ENCODE data around the gene KAZN.

The KAZN gene

DNA sequence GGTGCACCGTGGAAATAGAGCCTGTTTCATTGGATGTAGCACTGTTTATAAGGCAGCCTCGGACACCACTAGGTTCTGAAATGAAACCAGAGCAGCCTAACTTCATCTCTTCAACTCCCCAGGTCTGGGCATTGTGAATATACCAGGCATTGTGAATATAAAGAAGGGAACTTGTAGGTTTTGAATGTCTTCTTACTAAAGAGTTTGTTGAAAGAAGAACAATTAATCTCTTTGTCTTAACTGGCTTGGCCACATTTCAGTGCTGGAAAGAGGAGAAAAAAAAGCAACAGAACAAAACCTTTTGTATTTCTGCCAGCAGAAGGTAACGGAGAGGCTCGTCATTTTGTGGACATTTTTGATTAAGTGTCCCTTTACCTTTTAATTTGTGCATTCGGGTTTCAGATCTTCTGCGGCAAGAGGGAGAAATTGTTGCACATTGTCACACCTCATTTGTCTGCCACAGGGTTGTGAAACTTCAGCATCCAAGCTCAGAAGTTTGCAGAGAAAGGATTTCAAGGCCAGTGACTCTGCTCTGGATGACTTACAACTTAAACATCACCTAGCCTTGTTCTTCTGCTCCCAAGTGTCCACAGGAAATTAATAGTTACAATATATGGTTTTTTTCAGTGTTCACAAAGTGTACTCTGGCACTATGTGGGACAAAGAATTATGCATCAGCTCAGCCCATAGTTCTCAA, 158.3 kb downstream of the KAZN start:
- H3K36me3 ChIP-seq (ENCODE audit: control insufficient read depth, insufficient read depth, low read length) = no peaks in the 10 kb centered on the region
- H3K27me3 ChIP-seq (replicated peaks; ENCODE audit: control insufficient read depth, insufficient read depth, low read length, poor library complexity, severe bottlenecking) = no peaks in the 10 kb centered on the region
- no peaks in the 10 kb centered on the region for H3K4me1 ChIP-seq (ENCODE audit: control insufficient read depth, insufficient read depth, low read length, poor library complexity, severe bottlenecking)
- H3K4me3 ChIP-seq (ENCODE audit: insufficient read depth, low read depth, low read length, poor library complexity, severe bottlenecking) = no peak overlapping the region
- H3K27ac ChIP-seq (ENCODE audit: insufficient read depth, low read length, poor library complexity, severe bottlenecking) = no peak overlapping the region
- no peaks in the 10 kb centered on the region for H3K9me3 ChIP-seq (ENCODE audit: control insufficient read depth, low read length)
- DNase-seq = no peak

DNA sequence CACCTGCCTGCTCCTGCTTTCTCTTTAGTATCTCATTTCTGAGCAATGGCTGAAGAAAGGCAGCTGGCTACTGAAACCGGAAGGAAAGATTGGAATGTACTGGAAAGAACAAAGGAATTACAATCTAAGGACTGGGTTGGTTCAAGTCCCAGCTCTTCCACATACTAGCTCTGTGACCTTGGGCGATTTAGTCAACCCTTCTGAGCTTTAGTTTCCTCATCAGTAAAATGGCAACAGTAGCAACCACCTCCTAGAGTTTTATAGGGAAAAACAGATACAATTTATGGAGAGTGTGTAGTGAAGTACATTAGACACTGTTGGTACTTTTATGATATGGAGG, 158.8 kb downstream of the KAZN start:
- DNase-seq = no peak
- Histone ChIP-seq H3K9me3 (ENCODE audit: control insufficient read depth, low read length) (no peaks in the 10 kb centered on the region), H3K36me3 (ENCODE audit: control insufficient read depth, insufficient read depth, low read length) (no peaks in the 10 kb centered on the region), H3K27ac (ENCODE audit: insufficient read depth, low read length, poor library complexity, severe bottlenecking) (no peak overlapping the region), H3K27me3 (replicated peaks; ENCODE audit: control insufficient read depth, insufficient read depth, low read length, poor library complexity, severe bottlenecking) (no peaks in the 10 kb centered on the region), H3K4me3 (ENCODE audit: insufficient read depth, low read depth, low read length, poor library complexity, severe bottlenecking) (no peak overlapping the region), H3K4me1 (ENCODE audit: control insufficient read depth, insufficient read depth, low read length, poor library complexity, severe bottlenecking) (no peaks in the 10 kb centered on the region)

GRCh38 chr1:14759042-14759818, 160.7 kb downstream of the KAZN start:
- DNase-seq = no peak

GRCh38 chr1:14759843-14760242, 161.4 kb downstream of the KAZN start:
- H3K4me1 ChIP-seq (ENCODE audit: control insufficient read depth, insufficient read depth, low read length, poor library complexity, severe bottlenecking) = no peaks in the 10 kb centered on the region

More at GRCh38 chr1:14759042-14759818, 160.7 kb downstream of the KAZN start:
- H3K27me3 ChIP-seq (replicated peaks; ENCODE audit: control insufficient read depth, insufficient read depth, low read length, poor library complexity, severe bottlenecking) = no peaks in the 10 kb centered on the region
- H3K27ac ChIP-seq (ENCODE audit: insufficient read depth, low read length, poor library complexity, severe bottlenecking) = no peak overlapping the region
- no peaks in the 10 kb centered on the region for H3K4me1 ChIP-seq (ENCODE audit: control insufficient read depth, insufficient read depth, low read length, poor library complexity, severe bottlenecking)
- no peaks in the 10 kb centered on the region for H3K9me3 ChIP-seq (ENCODE audit: control insufficient read depth, low read length)
- H3K4me3 ChIP-seq (ENCODE audit: insufficient read depth, low read depth, low read length, poor library complexity, severe bottlenecking) = no peak overlapping the region
- no peaks in the 10 kb centered on the region for H3K36me3 ChIP-seq (ENCODE audit: control insufficient read depth, insufficient read depth, low read length)

DNA sequence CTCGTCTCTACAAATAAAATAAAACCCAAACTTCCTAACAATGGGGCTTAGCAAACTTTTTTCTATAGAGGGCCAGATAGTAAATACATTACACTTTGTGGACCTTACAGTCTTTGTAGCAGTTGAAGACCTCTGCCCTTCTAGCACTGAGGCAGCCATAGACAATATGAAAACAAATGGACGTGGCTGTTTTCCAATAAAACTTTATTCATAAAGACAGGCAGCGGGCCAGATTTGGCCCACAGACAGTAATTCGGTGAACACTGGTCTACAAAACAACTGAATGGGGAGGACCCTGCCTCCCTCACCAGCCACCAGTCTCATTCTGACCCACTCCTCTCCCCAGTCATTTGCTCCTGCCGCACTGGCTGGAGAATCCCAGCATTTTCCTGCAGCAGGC, 162.3 kb downstream of the KAZN start:
- no peaks in the 10 kb centered on the region for H3K27me3 ChIP-seq (replicated peaks; ENCODE audit: control insufficient read depth, insufficient read depth, low read length, poor library complexity, severe bottlenecking)
- no peak for DNase-seq
- no peaks in the 10 kb centered on the region for H3K4me1 ChIP-seq (ENCODE audit: control insufficient read depth, insufficient read depth, low read length, poor library complexity, severe bottlenecking)
- H3K9me3 ChIP-seq (ENCODE audit: control insufficient read depth, low read length) = no peaks in the 10 kb centered on the region
- H3K27ac ChIP-seq (ENCODE audit: insufficient read depth, low read length, poor library complexity, severe bottlenecking) = no peak overlapping the region
- no peaks in the 10 kb centered on the region for H3K36me3 ChIP-seq (ENCODE audit: control insufficient read depth, insufficient read depth, low read length)
- H3K4me3 ChIP-seq (ENCODE audit: insufficient read depth, low read depth, low read length, poor library complexity, severe bottlenecking) = no peak overlapping the region

More at GRCh38 chr1:14759843-14760242, 161.4 kb downstream of the KAZN start:
- Histone ChIP-seq H3K4me3 (ENCODE audit: insufficient read depth, low read depth, low read length, poor library complexity, severe bottlenecking) (no peak overlapping the region), H3K36me3 (ENCODE audit: control insufficient read depth, insufficient read depth, low read length) (no peaks in the 10 kb centered on the region), H3K27ac (ENCODE audit: insufficient read depth, low read length, poor library complexity, severe bottlenecking) (no peak overlapping the region), H3K9me3 (ENCODE audit: control insufficient read depth, low read length) (no peaks in the 10 kb centered on the region), H3K27me3 (replicated peaks; ENCODE audit: control insufficient read depth, insufficient read depth, low read length, poor library complexity, severe bottlenecking) (no peaks in the 10 kb centered on the region)
- DNase-seq = no peak

DNA sequence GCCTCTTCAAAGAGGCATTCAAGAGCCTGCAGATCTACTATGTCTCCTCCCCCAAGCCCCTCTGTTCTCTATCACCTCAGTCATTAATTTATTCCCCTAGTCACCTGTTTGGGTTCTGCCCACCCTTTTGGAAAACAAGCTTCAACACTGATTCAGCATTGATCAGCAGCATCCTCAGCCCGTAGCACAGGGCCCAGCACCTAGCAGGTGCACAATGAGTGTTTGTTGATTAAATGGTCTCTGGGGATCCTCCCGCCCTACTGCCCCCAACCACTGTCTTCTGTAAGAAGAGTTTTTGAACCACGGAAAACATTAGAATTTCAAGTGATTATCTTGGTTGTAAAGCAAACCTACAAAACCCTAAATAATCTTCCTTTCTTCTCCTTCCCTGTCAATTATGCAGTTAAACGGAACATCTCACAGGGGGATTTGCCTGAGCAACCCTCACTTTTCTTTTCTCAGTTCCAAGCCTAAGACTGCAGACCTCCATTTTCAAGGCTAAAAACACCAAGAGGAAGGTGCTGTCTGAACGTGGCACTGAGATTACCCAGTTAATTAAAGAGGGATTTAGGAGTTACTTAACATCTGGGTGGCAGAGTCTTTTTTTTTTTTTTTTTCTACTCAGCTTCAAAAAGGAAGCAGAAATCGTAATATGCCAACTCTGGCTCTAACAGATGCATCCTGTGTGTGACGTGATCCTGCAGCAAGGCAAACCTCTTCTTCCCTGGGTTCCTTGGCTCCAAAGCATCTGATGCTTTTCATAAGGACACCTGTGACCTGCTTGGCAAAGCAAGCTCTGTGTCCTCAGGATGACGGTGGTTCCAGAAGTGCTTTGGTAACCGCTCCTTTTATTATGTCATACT, 163.0 kb downstream of the KAZN start:
- no peaks in the 10 kb centered on the region for H3K27me3 ChIP-seq (replicated peaks; ENCODE audit: control insufficient read depth, insufficient read depth, low read length, poor library complexity, severe bottlenecking)
- no peak for DNase-seq

GRCh38 chr1:14763977-14764376, 165.5 kb downstream of the KAZN start:
- Histone ChIP-seq H3K9me3 (ENCODE audit: control insufficient read depth, low read length) (no peaks in the 10 kb centered on the region), H3K27me3 (replicated peaks; ENCODE audit: control insufficient read depth, insufficient read depth, low read length, poor library complexity, severe bottlenecking) (no peaks in the 10 kb centered on the region), H3K27ac (ENCODE audit: insufficient read depth, low read length, poor library complexity, severe bottlenecking) (no peak overlapping the region), H3K4me3 (ENCODE audit: insufficient read depth, low read depth, low read length, poor library complexity, severe bottlenecking) (no peak overlapping the region), H3K4me1 (ENCODE audit: control insufficient read depth, insufficient read depth, low read length, poor library complexity, severe bottlenecking) (no peaks in the 10 kb centered on the region), H3K36me3 (ENCODE audit: control insufficient read depth, insufficient read depth, low read length) (no peaks in the 10 kb centered on the region)
- no peak for DNase-seq

More for the DNA sequence above, 163.0 kb downstream of the KAZN start:
- Histone ChIP-seq H3K36me3 (ENCODE audit: control insufficient read depth, insufficient read depth, low read length) (no peaks in the 10 kb centered on the region), H3K4me1 (ENCODE audit: control insufficient read depth, insufficient read depth, low read length, poor library complexity, severe bottlenecking) (no peaks in the 10 kb centered on the region), H3K4me3 (ENCODE audit: insufficient read depth, low read depth, low read length, poor library complexity, severe bottlenecking) (no peak overlapping the region), H3K27ac (ENCODE audit: insufficient read depth, low read length, poor library complexity, severe bottlenecking) (no peak overlapping the region), H3K9me3 (ENCODE audit: control insufficient read depth, low read length) (no peaks in the 10 kb centered on the region)

DNA sequence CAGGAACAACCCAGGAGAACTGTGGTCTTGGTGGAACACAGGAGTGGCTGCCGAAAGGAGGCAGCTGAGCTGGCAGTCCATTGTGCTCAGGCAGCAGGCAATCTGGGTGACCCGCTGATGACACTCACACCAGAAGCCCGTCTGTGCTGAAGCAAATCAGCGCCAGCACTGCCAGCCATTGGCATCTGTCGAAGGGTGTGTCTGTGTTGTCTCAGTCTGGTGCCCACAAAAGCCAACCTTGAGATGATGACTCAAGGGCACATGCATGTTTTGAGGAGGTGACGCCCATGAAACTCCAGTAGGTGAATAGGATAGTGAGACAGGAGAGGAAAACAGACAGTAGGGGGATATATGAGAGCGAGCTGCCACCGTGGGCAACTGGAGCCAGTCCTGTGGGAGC, 167.3 kb downstream of the KAZN start:
- no peaks in the 10 kb centered on the region for H3K27me3 ChIP-seq (replicated peaks; ENCODE audit: control insufficient read depth, insufficient read depth, low read length, poor library complexity, severe bottlenecking)
- H3K4me3 ChIP-seq (ENCODE audit: insufficient read depth, low read depth, low read length, poor library complexity, severe bottlenecking) = no peak overlapping the region
- no peak for DNase-seq
- no peak overlapping the region for H3K27ac ChIP-seq (ENCODE audit: insufficient read depth, low read length, poor library complexity, severe bottlenecking)
- no peaks in the 10 kb centered on the region for H3K4me1 ChIP-seq (ENCODE audit: control insufficient read depth, insufficient read depth, low read length, poor library complexity, severe bottlenecking)
- no peaks in the 10 kb centered on the region for H3K9me3 ChIP-seq (ENCODE audit: control insufficient read depth, low read length)
- H3K36me3 ChIP-seq (ENCODE audit: control insufficient read depth, insufficient read depth, low read length) = no peaks in the 10 kb centered on the region

GRCh38 chr1:14767075-14767474, 168.6 kb downstream of the KAZN start:
- H3K36me3 ChIP-seq (ENCODE audit: control insufficient read depth, insufficient read depth, low read length) = no peaks in the 10 kb centered on the region
- H3K4me3 ChIP-seq (ENCODE audit: insufficient read depth, low read depth, low read length, poor library complexity, severe bottlenecking) = no peak overlapping the region
- H3K4me1 ChIP-seq (ENCODE audit: control insufficient read depth, insufficient read depth, low read length, poor library complexity, severe bottlenecking) = no peaks in the 10 kb centered on the region
- DNase-seq = no peak
- no peak overlapping the region for H3K27ac ChIP-seq (ENCODE audit: insufficient read depth, low read length, poor library complexity, severe bottlenecking)
- H3K9me3 ChIP-seq (ENCODE audit: control insufficient read depth, low read length) = no peaks in the 10 kb centered on the region
- H3K27me3 ChIP-seq (replicated peaks; ENCODE audit: control insufficient read depth, insufficient read depth, low read length, poor library complexity, severe bottlenecking) = no peaks in the 10 kb centered on the region
